Mesothelial cell of epicardium (in vitro differentiated cells): Measurements from ENCODE around the gene ZMYND10. TPM values are rescaled to one million over a fixed set of nuclear protein-coding genes. Genes with fewer than 3 reads are reported as not detected.

ENCODE experiments used
- DNase-seq, 2 experiments: peaks; one replicate each; pipeline ENCODE4 v3.0.0; 2021; ENCODE audit warnings: low spot score in 2 of 2; ENCODE audit not compliant: unreplicated experiment in 2 of 2
- H3K27ac Mint-ChIP-seq: 2 replicates; pipeline ENCODE4 v1.8.0; 2021; ENCODE audit warnings: mixed read lengths
- H3K27me3 Mint-ChIP-seq: 2 replicates; pipeline ENCODE4 v1.8.0; 2021; ENCODE audit warnings: low read depth, mixed read lengths
- H3K36me3 Mint-ChIP-seq: 2 replicates; pipeline ENCODE4 v1.8.0; 2021; ENCODE audit warnings: mixed read lengths
- H3K4me1 Mint-ChIP-seq: 2 replicates; pipeline ENCODE4 v1.8.0; 2021; ENCODE audit warnings: mixed read lengths
- H3K4me3 Mint-ChIP-seq: 2 replicates; pipeline ENCODE4 v1.8.0; 2021; ENCODE audit warnings: mild to moderate bottlenecking, moderate library complexity, mixed read lengths
- H3K9me3 Mint-ChIP-seq: 2 replicates; pipeline ENCODE4 v1.8.0; 2021; ENCODE audit warnings: mixed read lengths
- CTCF ChIP-seq: fragments of 200-600 bp; sonication (generic); IDR thresholded peaks from one replicate; pipeline ENCODE4 v1.5.0; 2021; ENCODE audit warnings: antibody characterized with exemption; ENCODE audit not compliant: unreplicated experiment
- total RNA-seq: library from RNA; stranded (reverse); gene quantifications from 3 replicates; pipeline ENCODE4 v1.2.1, GENCODE V29; 2021

ZMYND10 gene
- total RNA-seq, 1 donor from 2014 or later = 0.83 TPM

GRCh38 chr3:50331364-50331907, 14.1 kb downstream of the ZMYND10 start:
- no peak for TF ChIP-seq CTCF
- H3K27me3 Mint-ChIP-seq = no peaks in the 10 kb centered on the region
- no peaks in the 10 kb centered on the region for H3K9me3 Mint-ChIP-seq
- peaks cover 32% of the 10 kb centered on the region for H3K4me1 Mint-ChIP-seq
- H3K36me3 Mint-ChIP-seq = peaks cover 5% of the 10 kb centered on the region
- DNase-seq = no peak
- H3K27ac Mint-ChIP-seq = no peak overlapping the region
- H3K4me3 Mint-ChIP-seq = no peak overlapping the region

- TF ChIP-seq CTCF = no peak
- no peaks in the 10 kb centered on the region for H3K27me3 Mint-ChIP-seq
- H3K9me3 Mint-ChIP-seq = no peaks in the 10 kb centered on the region
These were observed 15.2 kb downstream of the ZMYND10 start for GRCh38 chr3:50330330-50330729.

DNA sequence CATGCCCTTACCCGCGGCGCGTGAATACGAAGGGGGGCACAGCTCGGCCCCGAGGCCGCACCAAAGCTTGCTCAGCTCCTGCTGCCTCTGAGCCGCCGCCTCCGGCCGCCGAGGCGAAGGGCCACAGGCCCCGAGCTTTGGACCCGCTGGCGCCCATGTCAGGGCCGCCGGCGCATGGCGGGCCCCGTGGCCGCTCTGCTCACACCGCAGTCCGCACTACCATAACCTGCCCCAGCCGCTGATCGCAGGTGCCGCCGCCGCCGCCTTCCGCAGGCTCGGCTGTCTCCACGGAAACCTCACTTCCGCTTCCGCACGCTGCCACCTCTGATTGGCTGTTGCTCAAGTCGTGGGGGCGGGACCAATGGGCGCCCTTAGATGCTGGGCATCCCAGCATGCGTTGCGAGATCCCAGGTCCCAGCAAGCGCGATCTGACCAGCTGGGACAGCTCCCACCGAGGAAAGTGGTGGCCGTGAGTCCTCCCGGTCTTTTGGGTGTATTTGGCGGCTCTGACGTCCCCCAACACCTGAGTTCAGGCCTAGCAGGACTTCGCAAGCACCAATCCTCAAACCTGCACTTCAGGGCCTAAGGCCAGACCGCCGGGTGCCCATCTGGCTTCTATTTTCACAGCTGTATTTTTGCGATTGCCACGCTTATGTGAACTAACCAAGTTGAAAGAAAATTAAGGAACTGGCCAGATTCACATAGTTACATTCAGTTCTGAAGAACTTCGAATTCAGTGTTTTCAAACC, 17.4 kb downstream of the ZMYND10 start, which contains the start of gene TUSC2:
Gene TUSC2 (minus strand): TSS at position 281 of the 749 bp plus-strand sequence. CDS start 124 bp downstream, at position 157.
- Mint-ChIP-seq H3K4me3 (peak within 1 kb of the TSS; percentile 90), H3K27ac (peak within 1 kb of the TSS; percentile 90), H3K4me1 (peaks cover 20% of the 10 kb centered on the region), H3K27me3 (no peaks in the 10 kb centered on the region), H3K36me3 (peaks cover 5% of the 10 kb centered on the region), H3K9me3 (no peaks in the 10 kb centered on the region)
- DNase-seq = peak; percentile 91 to 94
- TF ChIP-seq CTCF = no peak

More at GRCh38 chr3:50330330-50330729, 15.2 kb downstream of the ZMYND10 start:
- Mint-ChIP-seq H3K4me1 (peaks cover 24% of the 10 kb centered on the region), H3K4me3 (no peak overlapping the region), H3K36me3 (peaks cover 5% of the 10 kb centered on the region), H3K27ac (no peak overlapping the region)
- no peak for DNase-seq

DNA sequence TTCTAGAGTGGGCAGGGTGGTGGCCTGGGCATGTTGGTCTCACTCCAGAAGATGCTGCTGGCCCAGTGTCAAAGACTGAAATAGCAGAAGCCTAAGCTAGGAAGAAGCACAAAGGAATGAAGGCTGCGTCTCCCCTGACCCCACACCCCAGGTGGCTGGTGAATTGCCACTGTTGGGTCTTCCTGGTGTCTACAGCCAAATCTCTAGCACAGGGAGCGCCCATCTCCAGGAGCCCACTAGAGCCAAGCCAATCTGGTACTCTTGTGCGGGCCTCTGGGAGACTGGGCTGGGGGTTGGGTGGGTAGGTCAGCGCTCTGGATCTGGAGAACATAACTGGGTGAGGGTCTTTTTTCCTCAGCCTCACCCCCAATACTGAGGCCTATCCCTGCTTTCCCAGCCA, 18.4 kb downstream of the ZMYND10 start:
- H3K4me3 Mint-ChIP-seq = peak overlapping the region; percentile 90
- TF ChIP-seq CTCF = no peak
- H3K4me1 Mint-ChIP-seq = peaks cover 28% of the 10 kb centered on the region
- H3K9me3 Mint-ChIP-seq = no peaks in the 10 kb centered on the region
- peaks cover 5% of the 10 kb centered on the region for H3K36me3 Mint-ChIP-seq
- H3K27me3 Mint-ChIP-seq = no peaks in the 10 kb centered on the region
- H3K27ac Mint-ChIP-seq = no peak overlapping the region
- DNase-seq = no peak

GRCh38 chr3:50326182-50326541, 19.4 kb downstream of the ZMYND10 start:
- no peak overlapping the region for H3K27ac Mint-ChIP-seq
- H3K4me1 Mint-ChIP-seq = peaks cover 28% of the 10 kb centered on the region
- peaks cover 5% of the 10 kb centered on the region for H3K36me3 Mint-ChIP-seq
- H3K4me3 Mint-ChIP-seq = peak overlapping the region; percentile 90
- H3K27me3 Mint-ChIP-seq = no peaks in the 10 kb centered on the region
- TF ChIP-seq CTCF = no peak
- no peak for DNase-seq
- no peaks in the 10 kb centered on the region for H3K9me3 Mint-ChIP-seq
